HL-60 (cell line): ENCODE measurements around the gene CSRNP3.

ENCODE experiments used
- DNase-seq, 2 experiments: peaks; one replicate each; pipeline ENCODE4 v3.0.0-alpha.2; 2010 to 2020; ENCODE audit warnings: low read depth in 1 of 2, low spot score in 1 of 2
- H3K27ac ChIP-seq: fragments of 250-450 bp; sonication (Bioruptor Pico); replicated peaks from 2 replicates; pipeline ENCODE4 v1.5.1; 2020; ENCODE audit warnings: mild to moderate bottlenecking, moderate library complexity
- H3K27me3 ChIP-seq: fragments of 250-450 bp; sonication (Bioruptor Pico); 2 replicates; pipeline ENCODE4 v1.5.1; 2021; ENCODE audit warnings: mild to moderate bottlenecking, moderate library complexity; ENCODE audit not compliant: insufficient read depth, poor library complexity, severe bottlenecking
- H3K4me3 ChIP-seq: replicated peaks from 2 replicates; pipeline ENCODE4 v1.5.1; 2011; ENCODE audit warnings: mild to moderate bottlenecking, control low read depth, low read length; ENCODE audit not compliant: insufficient read depth
- GABPA ChIP-seq: IDR thresholded peaks from 2 replicates; pipeline ENCODE4 v1.6.1; 2012; ENCODE audit warnings: low read depth
- POLR2AphosphoS5 ChIP-seq: IDR thresholded peaks from 2 replicates; pipeline ENCODE4 v1.6.1; 2012; ENCODE audit warnings: low read depth
- SPI1 ChIP-seq: IDR thresholded peaks from 2 replicates; pipeline ENCODE4 v1.6.1; 2012; ENCODE audit warnings: low read depth, mild to moderate bottlenecking, borderline replicate concordance
- TF ChIP-seq, protein P1 (sequence below): IDR thresholded peaks from 2 replicates; pipeline ENCODE4 v1.6.1; 2012; ENCODE audit warnings: low read depth; ENCODE audit not compliant: insufficient replicate concordance
- TF ChIP-seq, protein P2 (sequence below): IDR thresholded peaks from one replicate; pipeline ENCODE4 v1.5.1; 2011; ENCODE audit warnings: low read length, control low read depth, inconsistent platforms; ENCODE audit not compliant: insufficient read depth

Gene CSRNP3

GRCh38 chr2:165691615-165692014 lies 222.1 kb downstream of the CSRNP3 start:
- DNase-seq: no peak
- TF ChIP-seq, protein P1, sequence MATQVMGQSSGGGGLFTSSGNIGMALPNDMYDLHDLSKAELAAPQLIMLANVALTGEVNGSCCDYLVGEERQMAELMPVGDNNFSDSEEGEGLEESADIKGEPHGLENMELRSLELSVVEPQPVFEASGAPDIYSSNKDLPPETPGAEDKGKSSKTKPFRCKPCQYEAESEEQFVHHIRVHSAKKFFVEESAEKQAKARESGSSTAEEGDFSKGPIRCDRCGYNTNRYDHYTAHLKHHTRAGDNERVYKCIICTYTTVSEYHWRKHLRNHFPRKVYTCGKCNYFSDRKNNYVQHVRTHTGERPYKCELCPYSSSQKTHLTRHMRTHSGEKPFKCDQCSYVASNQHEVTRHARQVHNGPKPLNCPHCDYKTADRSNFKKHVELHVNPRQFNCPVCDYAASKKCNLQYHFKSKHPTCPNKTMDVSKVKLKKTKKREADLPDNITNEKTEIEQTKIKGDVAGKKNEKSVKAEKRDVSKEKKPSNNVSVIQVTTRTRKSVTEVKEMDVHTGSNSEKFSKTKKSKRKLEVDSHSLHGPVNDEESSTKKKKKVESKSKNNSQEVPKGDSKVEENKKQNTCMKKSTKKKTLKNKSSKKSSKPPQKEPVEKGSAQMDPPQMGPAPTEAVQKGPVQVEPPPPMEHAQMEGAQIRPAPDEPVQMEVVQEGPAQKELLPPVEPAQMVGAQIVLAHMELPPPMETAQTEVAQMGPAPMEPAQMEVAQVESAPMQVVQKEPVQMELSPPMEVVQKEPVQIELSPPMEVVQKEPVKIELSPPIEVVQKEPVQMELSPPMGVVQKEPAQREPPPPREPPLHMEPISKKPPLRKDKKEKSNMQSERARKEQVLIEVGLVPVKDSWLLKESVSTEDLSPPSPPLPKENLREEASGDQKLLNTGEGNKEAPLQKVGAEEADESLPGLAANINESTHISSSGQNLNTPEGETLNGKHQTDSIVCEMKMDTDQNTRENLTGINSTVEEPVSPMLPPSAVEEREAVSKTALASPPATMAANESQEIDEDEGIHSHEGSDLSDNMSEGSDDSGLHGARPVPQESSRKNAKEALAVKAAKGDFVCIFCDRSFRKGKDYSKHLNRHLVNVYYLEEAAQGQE: no peak
- TF ChIP-seq GABPA: no peak
- no peak for TF ChIP-seq POLR2AphosphoS5
- TF ChIP-seq, protein P2, sequence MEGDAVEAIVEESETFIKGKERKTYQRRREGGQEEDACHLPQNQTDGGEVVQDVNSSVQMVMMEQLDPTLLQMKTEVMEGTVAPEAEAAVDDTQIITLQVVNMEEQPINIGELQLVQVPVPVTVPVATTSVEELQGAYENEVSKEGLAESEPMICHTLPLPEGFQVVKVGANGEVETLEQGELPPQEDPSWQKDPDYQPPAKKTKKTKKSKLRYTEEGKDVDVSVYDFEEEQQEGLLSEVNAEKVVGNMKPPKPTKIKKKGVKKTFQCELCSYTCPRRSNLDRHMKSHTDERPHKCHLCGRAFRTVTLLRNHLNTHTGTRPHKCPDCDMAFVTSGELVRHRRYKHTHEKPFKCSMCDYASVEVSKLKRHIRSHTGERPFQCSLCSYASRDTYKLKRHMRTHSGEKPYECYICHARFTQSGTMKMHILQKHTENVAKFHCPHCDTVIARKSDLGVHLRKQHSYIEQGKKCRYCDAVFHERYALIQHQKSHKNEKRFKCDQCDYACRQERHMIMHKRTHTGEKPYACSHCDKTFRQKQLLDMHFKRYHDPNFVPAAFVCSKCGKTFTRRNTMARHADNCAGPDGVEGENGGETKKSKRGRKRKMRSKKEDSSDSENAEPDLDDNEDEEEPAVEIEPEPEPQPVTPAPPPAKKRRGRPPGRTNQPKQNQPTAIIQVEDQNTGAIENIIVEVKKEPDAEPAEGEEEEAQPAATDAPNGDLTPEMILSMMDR: no peak
- TF ChIP-seq SPI1: no peak
- Histone ChIP-seq H3K27ac (no peak overlapping the region), H3K4me3 (no peak overlapping the region), H3K27me3 (peaks cover 11% of the 10 kb centered on the region)

GRCh38 chr2:165692906-165693305 lies 223.4 kb downstream of the CSRNP3 start:
- TF ChIP-seq POLR2AphosphoS5 (no peak), GABPA (no peak), SPI1 (no peak)
- TF ChIP-seq, protein P1: no peak
- TF ChIP-seq, protein P2: no peak
- H3K27me3 ChIP-seq: peaks cover 6% of the 10 kb centered on the region
- H3K27ac ChIP-seq: no peak overlapping the region
- H3K4me3 ChIP-seq: no peak overlapping the region
- DNase-seq: no peak

GRCh38 chr2:165693838-165694237 lies 224.3 kb downstream of the CSRNP3 start:
- TF ChIP-seq, protein P2: no peak
- no peak for TF ChIP-seq POLR2AphosphoS5
- TF ChIP-seq, protein P1: no peak
- TF ChIP-seq SPI1: no peak
- no peak for TF ChIP-seq GABPA
- H3K4me3 ChIP-seq: no peak overlapping the region
- no peak overlapping the region for H3K27ac ChIP-seq
- DNase-seq: no peak
- peaks cover 6% of the 10 kb centered on the region for H3K27me3 ChIP-seq
